ENCODE results near the gene MFAP3L.
"Not testable (repeated sequence)": the region's sequence is repeated elsewhere in the genome, so short reads cannot be mapped to it uniquely, and the experiment has no call there.

Gene MFAP3L

DNA sequence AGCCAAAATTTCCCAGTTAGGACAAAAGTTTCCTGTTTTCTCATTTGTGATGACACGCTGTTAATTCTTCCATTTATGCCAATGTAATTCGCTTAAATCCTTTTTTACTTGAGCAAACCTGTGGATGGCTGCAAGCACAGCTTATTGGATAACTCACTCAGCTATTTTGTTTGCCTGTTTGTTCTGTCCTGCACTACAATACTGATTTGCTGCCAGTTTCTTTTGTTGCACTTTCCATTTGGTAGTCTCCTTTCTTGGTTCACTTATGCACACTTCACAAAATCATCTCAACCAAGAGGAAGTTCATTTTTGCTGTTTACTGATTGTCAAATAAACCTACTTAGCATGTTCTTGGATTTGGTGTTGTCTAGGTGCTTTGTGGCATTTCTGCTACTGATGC lies 40.3 kb downstream of the MFAP3L start:
- no peak for DNase-seq

DNA sequence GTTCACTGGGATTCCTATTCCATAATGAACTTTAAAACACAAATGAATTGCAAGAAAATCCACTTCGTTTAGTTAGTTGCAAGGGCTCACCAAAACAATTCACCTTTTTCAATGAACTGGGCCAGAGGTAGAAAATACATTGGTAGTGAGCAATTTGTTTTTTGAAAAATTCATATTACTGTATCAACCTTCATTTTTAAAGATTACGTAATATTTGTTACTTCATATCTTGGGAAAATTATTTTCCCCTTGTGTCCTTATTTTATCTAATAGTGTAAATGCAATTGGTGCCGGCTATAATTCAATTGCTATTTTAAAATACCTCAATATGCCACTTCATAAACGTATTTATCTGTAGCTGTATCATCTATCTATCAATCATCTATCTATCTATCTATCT lies 41.5 kb downstream of the MFAP3L start:
- no peak for DNase-seq

DNA sequence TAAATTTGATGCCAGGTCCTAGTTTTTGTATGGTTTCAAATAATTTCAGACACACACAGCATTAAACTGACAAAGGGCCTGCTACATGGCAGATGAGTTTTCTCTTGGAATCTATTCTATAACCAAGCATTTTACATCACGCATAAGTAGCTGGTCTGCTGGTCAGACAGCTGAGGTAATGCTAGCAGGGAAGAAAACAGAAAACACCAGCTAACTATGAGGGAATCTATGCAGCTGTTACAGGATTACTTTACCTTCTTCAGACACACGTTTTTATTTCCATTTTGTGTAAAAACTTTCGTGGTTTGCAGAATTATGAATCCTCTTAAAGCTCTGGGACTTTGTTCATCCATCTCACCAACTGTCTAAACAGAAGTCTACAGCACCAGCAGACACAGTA lies 42.0 kb downstream of the MFAP3L start:
- no peak for DNase-seq

DNA sequence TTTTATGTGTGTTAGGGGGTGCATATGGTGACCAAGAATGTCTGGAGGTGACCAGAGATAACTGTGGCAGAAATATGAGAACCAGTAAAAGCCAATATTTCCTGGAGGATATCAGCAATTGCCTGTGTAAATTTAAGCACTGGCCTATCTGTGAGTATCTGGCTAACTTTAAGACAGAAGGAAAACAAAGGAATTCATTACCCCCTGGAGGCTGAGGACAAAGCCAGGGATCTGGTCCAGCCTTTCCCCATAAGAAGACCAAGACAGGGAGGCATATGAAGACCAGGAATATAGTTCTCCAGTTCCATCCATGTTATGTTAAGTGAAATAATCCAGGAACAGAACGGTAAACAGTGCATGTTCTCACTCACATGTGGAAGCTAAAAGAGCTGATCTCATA lies 49.2 kb downstream of the MFAP3L start:
- DNase-seq, result no peak

DNA sequence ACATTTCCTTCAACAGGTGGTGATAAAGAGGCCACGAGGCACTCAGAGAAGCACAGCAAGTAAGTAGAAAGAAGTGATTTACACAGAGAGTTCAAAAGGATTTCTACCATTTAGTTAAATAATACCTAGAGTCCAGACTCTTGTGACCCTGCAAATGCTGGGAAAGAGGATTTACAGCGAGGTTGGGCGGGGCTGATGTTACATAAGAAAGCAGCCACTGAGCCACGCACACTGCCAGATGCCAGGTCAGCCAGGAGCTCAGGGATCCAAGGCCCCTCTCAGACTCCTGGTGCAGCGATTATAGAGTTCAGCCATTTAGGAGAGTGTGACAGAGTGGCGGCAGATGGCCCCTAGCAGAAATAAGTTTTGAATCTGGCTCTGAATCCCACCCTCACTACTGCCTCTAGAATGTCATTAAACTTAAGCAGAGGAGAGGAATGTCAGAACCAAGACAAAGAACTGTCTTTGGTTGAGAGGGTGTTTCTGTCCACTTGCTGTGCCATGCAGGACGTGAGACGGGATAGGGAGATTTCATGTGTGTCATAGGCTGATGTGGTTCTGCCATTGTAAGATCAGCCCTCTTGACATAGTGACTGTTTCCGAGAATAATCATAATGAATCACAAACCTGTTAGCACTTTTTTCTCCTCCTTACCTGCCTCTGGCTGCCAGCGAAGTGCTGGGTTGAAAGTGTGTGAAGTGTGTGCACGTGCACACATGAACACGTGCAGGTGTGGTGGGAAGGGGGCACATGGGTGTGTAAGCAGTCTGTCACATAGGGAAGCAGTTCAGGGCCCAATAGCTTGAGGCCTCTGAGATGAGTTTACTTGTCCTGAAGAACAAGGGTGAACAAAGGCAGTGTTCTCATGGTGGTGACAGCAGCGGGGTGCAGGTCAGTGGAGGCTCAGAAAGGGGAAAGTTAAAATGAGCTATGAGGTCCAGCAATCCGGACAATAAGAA lies 50.1 kb downstream of the MFAP3L start:
- no peak for DNase-seq

DNA sequence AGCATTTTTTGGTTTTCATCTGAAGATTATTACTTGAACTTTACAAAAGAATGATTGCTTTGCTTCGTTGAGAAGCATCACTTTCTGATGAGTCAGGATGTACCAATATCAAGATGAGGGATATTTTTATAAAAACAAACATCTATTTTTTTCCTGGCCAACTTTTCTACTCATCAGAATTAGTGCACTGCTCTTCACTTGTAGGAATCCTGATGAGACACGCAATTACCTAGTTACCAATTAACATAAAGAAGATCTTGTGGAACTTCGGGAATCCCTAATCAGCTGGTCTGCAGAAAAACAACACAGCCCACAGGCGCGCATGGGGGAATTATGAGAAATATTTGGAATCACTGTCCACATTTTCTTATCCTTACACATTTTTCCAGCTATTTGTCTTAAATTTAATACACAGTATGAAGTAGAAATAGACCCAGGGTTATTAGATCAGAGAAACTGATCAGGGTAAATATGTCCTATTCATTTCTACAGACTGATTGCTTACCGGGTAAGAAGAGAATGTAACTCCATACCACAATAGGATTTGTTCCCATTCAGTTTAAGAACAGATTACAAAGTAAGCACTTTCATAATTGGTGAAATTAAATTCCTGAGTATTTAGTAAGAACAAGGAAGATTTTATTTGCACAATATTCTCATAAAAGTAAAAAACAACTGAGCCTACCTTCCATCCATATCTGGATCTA lies 50.9 kb downstream of the MFAP3L start:
- no peak for DNase-seq

DNA sequence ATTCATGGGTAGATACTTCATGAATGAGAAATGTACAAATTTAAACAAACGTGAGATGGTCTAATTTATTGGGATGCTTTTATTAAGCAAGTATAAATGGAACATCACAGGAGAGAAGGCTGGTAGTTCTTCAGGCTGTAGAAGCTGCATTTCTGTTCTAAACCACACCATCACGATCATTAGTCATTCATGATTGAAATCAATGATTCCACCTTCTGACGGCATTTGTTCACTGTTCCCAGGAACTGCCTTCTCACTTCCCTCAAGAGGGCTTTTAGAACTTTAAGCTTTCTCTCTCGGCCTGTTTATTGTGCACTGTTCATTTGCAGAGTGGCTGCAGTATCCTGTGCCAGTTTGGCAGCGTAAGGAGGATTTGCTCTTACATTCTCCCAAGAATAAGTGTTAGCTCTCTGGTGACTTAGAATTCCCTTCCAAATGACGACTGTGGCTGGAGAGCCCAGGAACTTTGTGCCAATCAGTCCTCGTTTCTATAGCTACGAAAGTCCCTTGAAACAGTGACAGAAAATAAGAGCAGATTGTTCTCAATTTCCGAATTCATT lies 54.7 kb downstream of the MFAP3L start:
- no peak for DNase-seq

DNA sequence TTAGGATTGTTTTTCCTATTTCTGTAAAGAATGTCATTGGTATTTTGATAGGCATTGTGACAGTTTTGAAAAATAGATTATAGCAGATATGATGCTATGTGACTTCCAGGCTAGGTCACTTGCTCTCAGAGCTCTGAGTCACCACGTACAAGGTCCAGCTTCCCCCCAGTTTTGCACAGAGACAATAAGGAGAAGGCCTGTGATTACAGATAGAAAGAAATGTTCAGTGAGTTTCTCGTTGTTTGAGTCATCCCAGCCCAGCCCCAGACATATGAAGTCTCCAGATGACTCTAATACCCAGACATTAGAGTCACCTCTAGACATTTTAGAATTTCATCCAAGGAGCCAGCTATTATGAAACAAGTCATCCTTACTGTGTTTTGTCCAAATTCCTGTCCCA lies 57.2 kb downstream of the MFAP3L start:
- no peak for DNase-seq

DNA sequence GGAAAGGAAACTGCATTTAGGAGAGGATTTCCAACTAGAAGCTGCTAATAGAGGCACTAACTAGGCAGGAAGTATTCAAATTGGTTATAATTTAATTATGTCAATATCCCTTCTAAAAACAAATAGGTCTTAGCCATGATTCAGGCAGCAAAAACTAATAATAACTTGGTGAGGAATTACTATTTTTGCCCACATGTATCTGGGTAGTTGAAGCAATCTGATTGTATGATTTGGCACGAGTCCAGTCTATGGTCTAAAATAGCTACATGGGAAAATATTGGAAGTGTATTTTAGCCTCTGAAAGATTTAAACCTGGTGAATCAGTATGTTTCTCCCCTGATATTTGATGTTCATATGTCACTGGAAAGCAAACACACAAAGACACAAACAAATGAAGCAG lies 62.2 kb downstream of the MFAP3L start:
- peak; percentile 11 for DNase-seq

DNA sequence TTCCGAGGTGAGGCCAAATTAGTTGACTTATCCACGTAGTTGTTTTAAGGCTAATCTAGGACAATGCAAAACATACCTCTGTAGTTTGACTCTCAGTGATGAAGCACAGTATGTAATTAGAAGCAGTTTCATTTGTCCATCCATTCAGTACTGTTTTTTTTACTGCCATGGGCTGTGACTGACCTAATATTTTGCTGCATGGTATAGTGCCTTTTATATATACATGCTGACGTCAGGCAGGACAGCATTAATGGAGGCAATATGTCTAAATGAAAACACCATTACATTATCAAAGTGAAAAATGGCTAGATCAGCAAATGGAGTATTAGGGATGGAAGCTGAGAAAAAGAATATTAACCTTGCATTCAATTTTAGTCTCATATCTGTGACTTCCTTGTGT lies 66.9 kb downstream of the MFAP3L start:
- DNase-seq, result no peak

DNA sequence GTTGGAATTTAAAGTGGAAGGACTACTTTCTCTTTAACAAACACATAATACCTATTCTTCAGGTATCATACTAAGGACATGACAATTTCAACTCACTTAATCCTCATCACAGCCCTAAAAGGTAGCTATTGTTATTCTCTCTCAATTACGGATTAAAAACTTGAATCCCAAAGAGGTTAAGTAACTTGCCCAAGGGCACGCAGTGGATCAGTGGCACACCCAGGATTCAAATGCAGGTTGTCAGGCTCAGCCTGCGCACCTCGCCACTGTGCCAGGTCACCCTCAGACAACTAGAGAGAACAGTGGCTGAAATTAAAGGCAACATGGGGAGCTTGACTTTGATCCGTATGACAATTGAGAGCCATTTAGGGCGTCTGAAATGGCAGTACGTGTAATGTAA lies 67.6 kb downstream of the MFAP3L start:
- DNase-seq, result no peak

DNA sequence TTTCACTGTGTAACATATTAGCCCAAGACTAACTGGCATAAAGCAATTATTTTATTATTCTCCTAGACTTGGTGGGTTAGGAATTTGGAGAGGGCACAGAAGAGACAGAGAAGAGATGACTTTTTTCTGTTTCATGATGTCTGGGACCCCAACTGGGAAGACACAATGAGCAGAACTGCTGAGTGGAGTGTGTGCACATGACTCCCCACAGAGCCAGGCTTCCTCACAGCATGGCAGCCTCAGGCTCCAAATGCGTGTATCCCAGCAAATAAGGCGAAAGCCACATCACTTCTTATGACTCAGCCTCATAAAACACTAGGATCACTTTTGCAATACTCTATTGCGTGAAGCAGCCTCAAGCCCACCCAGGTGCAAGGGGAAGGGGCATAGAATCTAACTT lies 68.4 kb downstream of the MFAP3L start:
- no peak for DNase-seq

DNA sequence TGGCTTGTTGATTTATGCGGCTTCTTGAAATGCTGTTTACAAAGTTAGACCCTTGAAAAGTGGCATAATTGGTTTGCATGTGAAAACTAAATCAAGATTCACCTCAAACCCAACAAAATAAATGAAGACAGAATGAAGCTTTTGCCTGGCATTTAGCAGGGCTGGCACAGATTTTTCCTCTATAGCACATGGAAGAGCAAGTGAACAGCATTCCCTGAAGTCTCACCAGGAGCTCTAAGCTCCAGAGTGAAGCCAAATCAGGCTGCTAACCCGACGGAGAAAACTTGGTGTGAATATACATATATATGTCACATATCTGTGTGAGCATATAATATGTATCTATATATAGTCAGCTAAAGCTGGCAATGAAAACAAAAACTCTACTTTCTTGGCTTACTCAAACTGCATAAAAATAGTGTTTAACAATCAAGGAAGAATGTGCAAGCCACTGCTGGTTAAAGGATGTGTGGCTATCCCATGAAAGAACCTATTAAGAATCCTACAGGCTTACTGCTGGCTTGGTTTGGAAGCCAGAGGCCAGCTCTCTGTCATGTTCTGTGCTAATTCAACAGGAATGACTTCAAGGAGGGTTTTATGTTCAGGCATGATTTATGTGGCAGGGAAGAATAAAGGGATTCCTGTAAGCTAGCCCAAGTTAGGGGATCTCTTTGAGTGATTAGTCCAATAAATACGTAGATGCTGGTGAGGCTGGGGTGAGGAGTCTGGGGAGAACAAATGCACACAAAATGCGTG lies 69.9 kb downstream of the MFAP3L start:
- DNase-seq, result no peak

DNA sequence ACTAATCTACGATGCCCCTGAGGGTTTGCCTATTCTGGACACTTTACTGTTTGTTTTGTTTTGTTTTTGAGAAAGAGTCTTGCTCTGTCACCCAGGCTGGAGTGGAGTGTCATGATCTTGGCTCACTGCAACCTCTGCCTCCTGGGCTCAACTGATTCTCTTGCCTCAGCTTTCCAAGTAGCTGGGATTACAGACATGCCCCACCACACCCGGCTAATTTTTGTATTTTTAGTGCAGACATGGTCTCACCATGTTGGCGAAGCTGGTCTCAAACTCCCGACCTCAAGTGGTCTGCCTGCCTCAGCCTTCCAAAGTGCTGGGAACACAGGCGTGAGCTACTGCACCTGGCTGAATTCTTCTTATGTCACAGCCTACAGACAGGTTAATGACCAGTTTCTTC lies 70.7 kb downstream of the MFAP3L start:
- DNase-seq, result no peak

DNA sequence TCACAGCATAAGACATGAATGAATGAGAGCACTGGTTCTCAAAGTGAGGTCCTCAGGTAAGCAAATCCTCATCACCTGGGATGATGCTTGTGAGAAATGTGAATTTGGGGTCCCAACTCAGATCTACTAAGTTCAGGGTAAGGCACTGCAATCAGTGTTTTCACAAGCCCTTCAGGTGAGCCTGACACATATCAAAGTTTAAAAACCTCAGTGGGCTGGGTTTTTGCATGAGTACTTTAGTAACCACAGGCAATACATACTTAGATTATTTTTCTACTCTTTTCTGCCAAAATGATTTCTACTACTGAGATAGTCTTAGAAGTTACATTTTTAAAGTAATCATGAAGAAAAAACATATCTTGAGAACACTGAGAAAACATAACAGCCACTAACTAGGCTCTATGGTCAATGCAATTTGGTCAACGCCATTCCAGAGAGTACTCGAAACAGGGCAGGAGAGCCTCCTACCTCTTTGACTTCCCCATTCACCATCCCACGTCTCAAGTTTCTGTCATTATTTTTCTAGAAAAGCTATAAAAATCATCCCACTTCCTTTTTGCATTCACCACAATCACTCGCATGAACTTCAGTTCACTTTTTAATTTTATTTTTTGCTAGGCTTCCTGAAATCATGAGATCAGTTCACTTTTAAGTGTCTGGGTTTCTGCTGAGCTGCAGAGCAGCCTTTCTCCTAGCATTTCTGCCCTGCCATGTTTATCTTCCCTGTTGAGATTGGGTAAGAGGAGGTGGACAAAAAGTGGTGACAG lies 73.8 kb downstream of the MFAP3L start:
- no peak for DNase-seq

DNA sequence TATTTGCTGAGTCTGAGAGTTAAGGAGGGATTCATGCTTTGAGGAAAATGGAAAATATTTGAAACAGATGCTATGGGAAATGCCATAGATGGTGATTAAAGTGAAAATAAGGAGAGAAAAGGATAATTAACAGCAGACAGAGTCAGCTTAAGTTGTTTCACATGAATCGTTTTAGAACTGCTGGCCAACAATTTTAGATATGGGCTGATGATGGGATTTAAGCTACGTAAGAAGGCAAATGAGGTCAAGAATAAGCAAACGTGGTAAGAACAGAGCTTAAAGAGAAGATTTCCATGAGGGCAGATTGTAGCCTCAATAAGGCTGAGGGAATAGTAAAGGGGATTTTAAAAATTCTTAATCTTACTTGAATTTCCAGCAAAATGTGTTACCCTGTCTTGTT lies 77.9 kb downstream of the MFAP3L start:
- no peak for DNase-seq

DNA sequence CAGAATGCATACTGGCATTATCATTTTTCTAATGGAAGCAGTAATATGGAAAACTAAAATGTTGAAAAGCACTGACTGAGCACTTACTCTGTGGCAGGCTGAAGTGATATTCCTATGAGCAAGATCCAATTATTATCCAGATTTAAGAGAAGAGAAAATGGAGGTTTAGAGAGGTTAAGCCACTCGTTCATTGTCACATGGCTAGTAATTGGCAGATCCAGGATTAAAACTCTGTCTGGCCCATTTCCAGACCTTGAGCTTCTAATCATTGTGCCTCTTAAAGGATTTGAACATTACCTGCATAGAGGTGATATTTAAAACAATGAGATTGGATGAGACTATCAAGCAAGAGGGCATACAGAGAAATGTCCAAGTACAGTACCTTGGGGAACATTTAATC lies 80.6 kb downstream of the MFAP3L start:
- DNase-seq, result no peak

DNA sequence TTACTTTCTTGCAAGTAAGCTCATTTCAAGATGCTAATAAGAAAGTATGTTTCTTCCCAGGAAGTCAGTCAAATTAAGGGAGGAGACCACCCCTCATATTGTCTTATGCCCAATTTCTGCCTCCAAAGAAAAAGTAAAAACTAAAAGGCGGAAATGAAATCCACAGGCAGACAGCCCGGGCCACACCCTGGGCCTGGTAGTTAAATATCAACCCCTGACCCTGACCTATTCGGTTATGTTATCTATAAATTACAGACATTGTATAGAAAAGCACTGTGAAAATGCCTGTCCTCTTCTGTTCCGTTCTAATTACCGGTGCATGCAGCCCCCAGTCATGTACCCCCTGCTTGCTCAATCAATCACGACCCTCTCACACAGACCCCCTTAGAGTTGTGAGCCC lies 82.6 kb downstream of the MFAP3L start:
- DNase-seq, result not testable (repeated sequence)

DNA sequence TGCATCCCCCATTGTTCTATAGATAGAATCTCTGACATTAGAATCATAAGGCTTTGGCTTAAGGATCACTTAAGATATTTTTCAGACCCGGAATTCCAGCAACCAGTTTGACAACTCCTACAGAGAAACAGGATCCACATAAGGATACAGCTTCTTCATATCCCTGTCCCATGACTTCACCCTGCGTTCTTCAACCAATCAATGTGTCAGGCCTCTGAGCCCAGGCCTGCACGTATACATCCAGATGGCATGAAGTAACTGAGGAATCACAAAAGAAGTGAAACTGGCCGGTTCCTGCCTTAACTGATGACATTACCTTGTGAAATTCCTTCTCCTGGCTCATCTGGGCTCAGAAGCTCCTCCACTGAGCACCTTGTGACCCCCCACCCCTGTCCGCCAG lies 85.1 kb downstream of the MFAP3L start:
- DNase-seq, result no peak

DNA sequence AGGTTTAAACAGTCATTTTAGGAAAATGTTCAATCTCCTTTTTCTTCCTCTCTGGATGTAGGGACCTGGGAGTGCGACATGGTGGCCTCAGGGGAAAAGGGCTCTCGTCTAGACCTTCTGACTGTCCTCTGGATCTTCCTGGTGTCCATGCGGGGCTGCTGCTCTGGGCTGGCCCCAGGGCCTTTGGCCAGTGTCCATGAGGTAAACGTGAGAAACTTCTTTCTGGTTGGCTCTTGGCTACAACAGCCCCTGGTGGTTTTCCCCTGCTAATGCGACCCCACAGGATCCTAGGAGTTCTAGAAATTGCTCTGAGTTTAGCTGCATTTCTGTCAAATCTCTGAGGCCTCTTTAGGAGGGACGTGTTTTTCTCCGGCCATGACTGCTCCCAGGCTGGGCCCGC lies 85.7 kb downstream of the MFAP3L start:
- DNase-seq, result no peak
